Measurements from ENCODE around the gene IWS1. TPM values are rescaled to one million over a fixed set of nuclear protein-coding genes. Genes with fewer than 3 reads are reported as not detected.

IWS1 gene
- polyA plus RNA-seq, 2 of the 4 experiments (the other 2 are of a cell fraction): 56.6 to 69.1 TPM

DNA sequence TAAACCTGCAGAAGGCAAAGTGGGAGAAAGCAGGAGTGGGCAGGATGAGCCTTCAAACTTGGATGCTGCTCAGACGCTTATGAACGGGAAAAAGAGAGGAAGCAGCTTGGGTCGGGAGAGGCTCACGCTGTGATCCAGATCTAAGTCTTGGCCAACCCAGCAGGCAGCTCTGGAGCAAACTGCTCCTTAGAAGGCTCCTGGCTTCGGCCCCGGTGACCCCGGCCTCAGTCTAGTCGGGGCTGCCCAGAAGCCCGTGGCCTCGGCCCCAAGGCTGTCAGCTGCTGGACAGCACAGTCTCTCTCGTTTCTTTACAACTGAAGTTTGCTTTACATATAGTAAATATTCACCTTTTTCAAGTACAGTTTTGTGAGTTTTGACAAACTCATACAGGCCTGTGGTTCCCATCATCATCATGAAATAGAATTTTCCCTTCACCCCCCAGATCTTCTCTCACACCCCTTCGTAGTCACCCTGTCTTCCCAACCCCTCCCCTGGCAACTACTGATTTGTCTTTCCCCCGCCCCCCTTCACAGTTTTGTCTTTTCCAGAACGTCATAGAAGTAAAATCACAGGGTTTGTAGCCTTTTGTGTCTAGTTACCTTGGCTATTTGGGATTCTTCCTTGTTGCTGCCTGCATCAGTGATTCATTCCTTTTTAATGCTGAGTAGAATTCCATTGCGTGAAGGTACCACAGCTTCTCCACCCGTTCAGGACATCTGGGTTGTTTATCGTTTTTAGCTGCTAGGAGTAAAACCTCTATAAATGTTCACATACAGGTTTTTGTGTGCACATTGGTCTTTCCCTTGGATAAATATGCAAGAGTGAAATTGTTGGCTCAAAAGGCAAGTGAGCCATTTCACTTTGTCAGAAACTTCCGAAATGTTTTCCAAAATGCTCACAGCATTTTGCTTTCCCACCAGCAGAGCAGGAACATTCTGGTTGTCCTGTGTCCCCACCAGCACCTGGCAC is 44.3 kb upstream of the IWS1 start:
- ATAC-seq: peak in 1 of 2 experiments; percentile 39; a peak in 3 of 6 replicates

DNA sequence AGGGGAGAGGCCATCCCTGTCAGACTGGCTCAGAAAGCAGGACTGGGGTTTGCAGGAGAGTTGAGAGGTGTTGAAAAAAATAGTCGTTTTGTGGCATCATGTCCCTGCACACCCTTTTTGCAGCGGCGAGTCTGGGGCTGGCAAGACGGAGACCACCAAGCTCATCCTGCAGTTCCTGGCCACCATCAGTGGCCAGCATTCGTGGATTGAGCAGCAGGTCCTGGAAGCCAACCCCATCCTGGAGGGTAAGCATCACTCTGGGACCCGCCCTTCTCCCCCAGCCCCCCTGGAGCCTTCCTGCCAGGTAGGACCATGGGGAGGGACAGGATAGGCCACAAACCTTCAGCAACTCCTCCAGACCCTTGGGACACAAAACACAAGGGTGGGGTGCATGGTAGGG is 43.4 kb upstream of the IWS1 start:
- 0 out of 6 replicates have a peak overlapping the region, but pooled peaks of 1 of the 2 experiments have one; percentile 16 for H3K27ac ChIP-seq
- no peak for DNase-seq (ENCODE audit: low read depth in 1 of 2, low spot score in 1 of 2)
- FAIRE-seq: no peak
- CTCF ChIA-PET: no interaction called here
- WGBS (ENCODE audit: missing lambda C conversion rate): 61% methylated on average over 6 of the region's 6 CpGs
- peak in 1 of 2 experiments; percentile 15; a peak in 1 of 6 replicates for ATAC-seq
- H3K4me1 ChIP-seq: peaks cover 23% of the 10 kb centered on the region
- no peaks in the 10 kb centered on the region for H3K9me3 ChIP-seq
- H3K4me2 ChIP-seq: peak overlapping the region; percentile 33; the same call in 1 of the 3 replicates
- H3K4me3 ChIP-seq: no peak overlapping the region
- POLR2A ChIA-PET: no interaction called here
- TF ChIP-seq GATA3 (IDR thresholded peaks at IDR 0.05; ENCODE audit: borderline replicate concordance) (no peak), SMC3 (IDR thresholded peaks at IDR 0.05) (no peak), KDM1A (IDR thresholded peaks at IDR 0.05; ENCODE audit: low read depth) (no peak), RNF2 (IDR thresholded peaks at IDR 0.05; ENCODE audit: borderline replicate concordance, low read depth) (no peak), NR3C1 (IDR thresholded peaks at IDR 0.05) (no peak)

More for the DNA sequence above, 44.3 kb upstream of the IWS1 start:
- Histone ChIP-seq H3K9me3 (no peaks in the 10 kb centered on the region), H3K4me3 (no peak overlapping the region), H3K4me1 (peaks cover 23% of the 10 kb centered on the region), H3K4me2 (no peak overlapping the region), H3K27ac (no peak overlapping the region)
- WGBS (ENCODE audit: missing lambda C conversion rate): 62% methylated on average over 18 of the region's 18 CpGs
- FAIRE-seq (no peak), DNase-seq (ENCODE audit: low read depth in 1 of 2, low spot score in 1 of 2) (no peak)
- TF ChIP-seq, protein P1, sequence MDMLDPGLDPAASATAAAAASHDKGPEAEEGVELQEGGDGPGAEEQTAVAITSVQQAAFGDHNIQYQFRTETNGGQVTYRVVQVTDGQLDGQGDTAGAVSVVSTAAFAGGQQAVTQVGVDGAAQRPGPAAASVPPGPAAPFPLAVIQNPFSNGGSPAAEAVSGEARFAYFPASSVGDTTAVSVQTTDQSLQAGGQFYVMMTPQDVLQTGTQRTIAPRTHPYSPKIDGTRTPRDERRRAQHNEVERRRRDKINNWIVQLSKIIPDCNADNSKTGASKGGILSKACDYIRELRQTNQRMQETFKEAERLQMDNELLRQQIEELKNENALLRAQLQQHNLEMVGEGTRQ (IDR thresholded peaks at IDR 0.05): no peak
- TF ChIP-seq, protein P2, sequence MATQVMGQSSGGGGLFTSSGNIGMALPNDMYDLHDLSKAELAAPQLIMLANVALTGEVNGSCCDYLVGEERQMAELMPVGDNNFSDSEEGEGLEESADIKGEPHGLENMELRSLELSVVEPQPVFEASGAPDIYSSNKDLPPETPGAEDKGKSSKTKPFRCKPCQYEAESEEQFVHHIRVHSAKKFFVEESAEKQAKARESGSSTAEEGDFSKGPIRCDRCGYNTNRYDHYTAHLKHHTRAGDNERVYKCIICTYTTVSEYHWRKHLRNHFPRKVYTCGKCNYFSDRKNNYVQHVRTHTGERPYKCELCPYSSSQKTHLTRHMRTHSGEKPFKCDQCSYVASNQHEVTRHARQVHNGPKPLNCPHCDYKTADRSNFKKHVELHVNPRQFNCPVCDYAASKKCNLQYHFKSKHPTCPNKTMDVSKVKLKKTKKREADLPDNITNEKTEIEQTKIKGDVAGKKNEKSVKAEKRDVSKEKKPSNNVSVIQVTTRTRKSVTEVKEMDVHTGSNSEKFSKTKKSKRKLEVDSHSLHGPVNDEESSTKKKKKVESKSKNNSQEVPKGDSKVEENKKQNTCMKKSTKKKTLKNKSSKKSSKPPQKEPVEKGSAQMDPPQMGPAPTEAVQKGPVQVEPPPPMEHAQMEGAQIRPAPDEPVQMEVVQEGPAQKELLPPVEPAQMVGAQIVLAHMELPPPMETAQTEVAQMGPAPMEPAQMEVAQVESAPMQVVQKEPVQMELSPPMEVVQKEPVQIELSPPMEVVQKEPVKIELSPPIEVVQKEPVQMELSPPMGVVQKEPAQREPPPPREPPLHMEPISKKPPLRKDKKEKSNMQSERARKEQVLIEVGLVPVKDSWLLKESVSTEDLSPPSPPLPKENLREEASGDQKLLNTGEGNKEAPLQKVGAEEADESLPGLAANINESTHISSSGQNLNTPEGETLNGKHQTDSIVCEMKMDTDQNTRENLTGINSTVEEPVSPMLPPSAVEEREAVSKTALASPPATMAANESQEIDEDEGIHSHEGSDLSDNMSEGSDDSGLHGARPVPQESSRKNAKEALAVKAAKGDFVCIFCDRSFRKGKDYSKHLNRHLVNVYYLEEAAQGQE (IDR thresholded peaks at IDR 0.05): no peak
- no peak for TF ChIP-seq MAFK (IDR thresholded peaks at IDR 0.05; ENCODE audit: partially characterized antibody)
- no peak for TF ChIP-seq TFCP2L1 (CRISPR knock-in tag; IDR thresholded peaks at IDR 0.05)
- TF ChIP-seq NFE2L2 (conservative IDR thresholded peaks at IDR 0.05; ENCODE audit: low read length): no peak
- TF ChIP-seq CHD2 (IDR thresholded peaks at IDR 0.05; ENCODE audit: low read length, partially characterized antibody): no peak
- no peak for TF ChIP-seq POLR2AphosphoS2 (conservative IDR thresholded peaks at IDR 0.05; ENCODE audit: low read length)
- TF ChIP-seq, protein P3, sequence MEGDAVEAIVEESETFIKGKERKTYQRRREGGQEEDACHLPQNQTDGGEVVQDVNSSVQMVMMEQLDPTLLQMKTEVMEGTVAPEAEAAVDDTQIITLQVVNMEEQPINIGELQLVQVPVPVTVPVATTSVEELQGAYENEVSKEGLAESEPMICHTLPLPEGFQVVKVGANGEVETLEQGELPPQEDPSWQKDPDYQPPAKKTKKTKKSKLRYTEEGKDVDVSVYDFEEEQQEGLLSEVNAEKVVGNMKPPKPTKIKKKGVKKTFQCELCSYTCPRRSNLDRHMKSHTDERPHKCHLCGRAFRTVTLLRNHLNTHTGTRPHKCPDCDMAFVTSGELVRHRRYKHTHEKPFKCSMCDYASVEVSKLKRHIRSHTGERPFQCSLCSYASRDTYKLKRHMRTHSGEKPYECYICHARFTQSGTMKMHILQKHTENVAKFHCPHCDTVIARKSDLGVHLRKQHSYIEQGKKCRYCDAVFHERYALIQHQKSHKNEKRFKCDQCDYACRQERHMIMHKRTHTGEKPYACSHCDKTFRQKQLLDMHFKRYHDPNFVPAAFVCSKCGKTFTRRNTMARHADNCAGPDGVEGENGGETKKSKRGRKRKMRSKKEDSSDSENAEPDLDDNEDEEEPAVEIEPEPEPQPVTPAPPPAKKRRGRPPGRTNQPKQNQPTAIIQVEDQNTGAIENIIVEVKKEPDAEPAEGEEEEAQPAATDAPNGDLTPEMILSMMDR (IDR thresholded peaks at IDR 0.05): no peak
- TF ChIP-seq ZSCAN20 (CRISPR knock-in tag; IDR thresholded peaks at IDR 0.05): no peak
- TF ChIP-seq FOXS1 (CRISPR knock-in tag; IDR thresholded peaks at IDR 0.05): no peak
- no peak for TF ChIP-seq HOXB13 (CRISPR knock-in tag; IDR thresholded peaks at IDR 0.05; ENCODE audit: low read depth)
- no peak for TF ChIP-seq KDM1A (IDR thresholded peaks at IDR 0.05; ENCODE audit: low read depth)
- TF ChIP-seq FOSB (CRISPR knock-in tag; IDR thresholded peaks at IDR 0.05): no peak
- no peak for TF ChIP-seq CHD4 (IDR thresholded peaks at IDR 0.05; ENCODE audit: borderline replicate concordance)
- no peak for TF ChIP-seq POLR2A (IDR thresholded peaks at IDR 0.05; ENCODE audit: low read length)
- POLR2A ChIA-PET: no interaction called here
- CTCF ChIA-PET: no interaction called here

All from A549 (cell line).